Caco-2 (cell line): Measurements from ENCODE around the gene COQ7. TPM values are rescaled to one million over a fixed set of nuclear protein-coding genes. Genes with fewer than 3 reads are reported as not detected.
A peak's percentile ranks its signal among the peaks of the same experiment; 100 is the strongest.

Experiments used
- BruUV-seq: library from RNA; stranded (reverse); fragments of 400-500 nt; replicated peaks from 2 replicates; lab custom pipeline; 2021; lab: Mats Ljungman, UMichigan
- CTCF ChIA-PET: fragments of 300-600 bp; sonication (Branson Sonifier 250); formaldehyde crosslinking; loops from one replicate; lab custom pipeline; 2022; ENCODE audit warnings: antibody characterized with exemption; lab: Charles Lee
- POLR2A ChIA-PET: fragments of 300-600 bp; sonication (Branson Sonifier 250); formaldehyde crosslinking; loops from one replicate; lab custom pipeline; 2022; ENCODE audit warnings: antibody characterized with exemption; lab: Charles Lee
- DNase-seq, 2 experiments: peaks; one replicate each; pipeline versions ENCODE4 v3.0.0 to v3.0.0-alpha.2; 2020 to 2022
- H3K27me3 ChIP-seq: replicated peaks from 2 replicates; pipeline ENCODE4 v1.6.0; 2011; ENCODE audit warnings: low read length; ENCODE audit not compliant: control insufficient read depth, insufficient read depth
- H3K36me3 ChIP-seq: 2 replicates; pipeline ENCODE4 v1.5.1; 2011; ENCODE audit warnings: low read length; ENCODE audit not compliant: control insufficient read depth, insufficient read depth
- H3K4me1 ChIP-seq: fragments of 250-450 bp; sonication (Bioruptor Pico); 2 replicates; pipeline ENCODE4 v1.5.1; 2020; ENCODE audit warnings: mild to moderate bottlenecking
- H3K4me3 ChIP-seq: 2 replicates; pipeline ENCODE4 v1.5.1; 2011; ENCODE audit warnings: low read depth, mild to moderate bottlenecking, control low read depth, low read length
- H3K9me3 ChIP-seq: fragments of 250-450 bp; sonication (Bioruptor Pico); 2 replicates; pipeline ENCODE4 v1.5.1; 2020; ENCODE audit warnings: mild to moderate bottlenecking, moderate library complexity
- H3K27ac Mint-ChIP-seq: one replicate; pipeline ENCODE4 v1.8.0; 2022; ENCODE audit warnings: mixed read lengths; ENCODE audit not compliant: unreplicated experiment
- H3K27me3 Mint-ChIP-seq: one replicate; pipeline ENCODE4 v1.8.0; 2022; ENCODE audit warnings: mixed read lengths; ENCODE audit not compliant: insufficient read depth, unreplicated experiment
- H3K36me3 Mint-ChIP-seq: one replicate; pipeline ENCODE4 v1.8.0; 2022; ENCODE audit warnings: mild to moderate bottlenecking, mixed read lengths; ENCODE audit not compliant: insufficient read depth, unreplicated experiment
- H3K4me1 Mint-ChIP-seq: one replicate; pipeline ENCODE4 v1.8.0; 2022; ENCODE audit warnings: low read depth, mixed read lengths; ENCODE audit not compliant: unreplicated experiment
- H3K4me3 Mint-ChIP-seq: one replicate; pipeline ENCODE4 v1.8.0; 2022; ENCODE audit warnings: mild to moderate bottlenecking, moderate library complexity, mixed read lengths; ENCODE audit not compliant: unreplicated experiment
- H3K9me3 Mint-ChIP-seq: one replicate; pipeline ENCODE4 v1.8.0; 2022; ENCODE audit warnings: mixed read lengths; ENCODE audit not compliant: unreplicated experiment
- CTCF ChIP-seq, 2 experiments: fragments of 200-600 bp in 1 of 2; IDR thresholded peaks; 1 replicate in 1 of 2; 2 replicates in 1 of 2; pipeline versions ENCODE4 v1.5.1 to v1.8.0; 2011 to 2022; ENCODE audit warnings: antibody characterized with exemption in 1 of 2, control low read depth in 1 of 2, inconsistent platforms in 1 of 2, low read depth in 1 of 2, low read length in 1 of 2, mild to moderate bottlenecking in 1 of 2, moderate library complexity in 1 of 2; ENCODE audit not compliant: insufficient read depth in 1 of 2, severe bottlenecking in 1 of 2, unreplicated experiment in 1 of 2
- intact Hi-C: fragments of 100-400 bp; cut with micrococcal nuclease; formaldehyde crosslinking; loops from one replicate; pipeline ENCODE4 v1.10.0; 2022; ENCODE audit not compliant: unreplicated experiment
- total RNA-seq: library from RNA; stranded (reverse); gene quantifications from 2 replicates; pipeline ENCODE4 v1.2.3, GENCODE V29; 2022

Gene COQ7
- total RNA-seq, 1 experiment from 2014 or later, result 17.3 TPM

- BruUV-seq, result no TSS peak
These were observed 21.4 kb upstream of the COQ7 start for GRCh38 chr16:19046062-19046461.

GRCh38 chr16:19062706-19063105 lies 4.7 kb upstream of the COQ7 start:
- no peak for DNase-seq
- H3K27ac Mint-ChIP-seq, result no peak overlapping the region

More at GRCh38 chr16:19046062-19046461, 21.4 kb upstream of the COQ7 start:
- Mint-ChIP-seq H3K36me3 (no peaks in the 10 kb centered on the region), H3K4me1 (no peaks in the 10 kb centered on the region), H3K9me3 (no peaks in the 10 kb centered on the region), H3K4me3 (no peak overlapping the region), H3K27me3 (no peaks in the 10 kb centered on the region), H3K27ac (no peak overlapping the region)
- Histone ChIP-seq H3K4me1 (no peaks in the 10 kb centered on the region), H3K9me3 (no peaks in the 10 kb centered on the region), H3K36me3 (no peaks in the 10 kb centered on the region; the same call in 1 of the 2 replicates), H3K27me3 (no peaks in the 10 kb centered on the region), H3K4me3 (no peak overlapping the region)
- DNase-seq, result no peak
- intact Hi-C loops, result no loop called here
- TF ChIP-seq CTCF (IDR thresholded peaks at IDR 0.05; ENCODE audit: insufficient read depth in 1 of 2, low read depth in 1 of 2, low read length in 1 of 2, severe bottlenecking in 1 of 2, unreplicated experiment in 1 of 2), result no peak
- POLR2A ChIA-PET, result interaction anchor here (0.6 kb wide), 1 partner anchor 25 kb away, joined by 3 read pairs; no protein-coding TSS in a partner anchor
- CTCF ChIA-PET, result no interaction called here

GRCh38 chr16:19066988-19067348 lies 446 bp upstream of the COQ7 start:
- Mint-ChIP-seq H3K27me3 (no peaks in the 10 kb centered on the region), H3K36me3 (peaks cover 11% of the 10 kb centered on the region), H3K4me3 (peak overlapping the region; percentile 83), H3K9me3 (no peaks in the 10 kb centered on the region), H3K4me1 (peaks cover 9% of the 10 kb centered on the region), H3K27ac (peak overlapping the region; percentile 98)
- ChIA-PET CTCF (interaction anchor here (1.0 to 1.2 kb wide), 3 partner anchors 19 to 265 kb away, joined by 3 to 12 read pairs (median 9); partner anchors contain the start of genes ARL6IP1 and TMC7), POLR2A (interaction anchor here (0.7 to 1.2 kb wide), 7 partner anchors 9 to 282 kb away, joined by 3 to 12 read pairs (median 4); partner anchors contain the start of genes ARL6IP1, RPS15A and TMC7)
- intact Hi-C loops, result loop anchor here (5.0 kb wide), 1 partner anchor 70 kb away; no protein-coding TSS in a partner anchor
- Histone ChIP-seq H3K27me3 (no peaks in the 10 kb centered on the region), H3K9me3 (no peaks in the 10 kb centered on the region), H3K4me1 (no peaks in the 10 kb centered on the region), H3K36me3 (no peaks in the 10 kb centered on the region), H3K4me3 (peak overlapping the region; percentile 83)
- BruUV-seq, result no TSS peak
- TF ChIP-seq CTCF (IDR thresholded peaks at IDR 0.05; ENCODE audit: insufficient read depth in 1 of 2, low read depth in 1 of 2, low read length in 1 of 2, severe bottlenecking in 1 of 2, unreplicated experiment in 1 of 2), result no peak
- no peak for DNase-seq

More at GRCh38 chr16:19062706-19063105, 4.7 kb upstream of the COQ7 start:
- ChIA-PET POLR2A (no interaction called here), CTCF (interaction anchor here (1.2 kb wide), 1 partner anchor 79 kb away, joined by 4 read pairs; the partner anchor contains the start of gene TMC7)
- Mint-ChIP-seq H3K4me1 (peaks cover 9% of the 10 kb centered on the region), H3K36me3 (peaks cover 7% of the 10 kb centered on the region), H3K9me3 (no peaks in the 10 kb centered on the region), H3K4me3 (no peak overlapping the region), H3K27me3 (no peaks in the 10 kb centered on the region)
- Histone ChIP-seq H3K4me3 (no peak overlapping the region), H3K27me3 (no peaks in the 10 kb centered on the region), H3K36me3 (no peaks in the 10 kb centered on the region), H3K4me1 (no peaks in the 10 kb centered on the region), H3K9me3 (no peaks in the 10 kb centered on the region)
- BruUV-seq, result no TSS peak
- intact Hi-C loops, result no loop called here
- no peak for TF ChIP-seq CTCF (IDR thresholded peaks at IDR 0.05; ENCODE audit: insufficient read depth in 1 of 2, low read depth in 1 of 2, low read length in 1 of 2, severe bottlenecking in 1 of 2, unreplicated experiment in 1 of 2)
